H54 (cell line): ENCODE measurements around the gene SLC35E3.

Experiments
- DNase-seq: peaks from one replicate; pipeline ENCODE4 v3.0.0; 2011; ENCODE audit warnings: low spot score, mixed read lengths; ENCODE audit not compliant: insufficient read length
- FAIRE-seq: peaks from 3 replicates; lab custom pipeline; 2011; peaks lifted over from hg19 to GRCh38; lab: Jason Lieb, UNC
- POLR2A ChIP-seq: IDR thresholded peaks from 2 replicates; pipeline ENCODE4 v1.6.1; 2011; ENCODE audit warnings: low read depth, mild to moderate bottlenecking, low read length

Gene SLC35E3

DNA sequence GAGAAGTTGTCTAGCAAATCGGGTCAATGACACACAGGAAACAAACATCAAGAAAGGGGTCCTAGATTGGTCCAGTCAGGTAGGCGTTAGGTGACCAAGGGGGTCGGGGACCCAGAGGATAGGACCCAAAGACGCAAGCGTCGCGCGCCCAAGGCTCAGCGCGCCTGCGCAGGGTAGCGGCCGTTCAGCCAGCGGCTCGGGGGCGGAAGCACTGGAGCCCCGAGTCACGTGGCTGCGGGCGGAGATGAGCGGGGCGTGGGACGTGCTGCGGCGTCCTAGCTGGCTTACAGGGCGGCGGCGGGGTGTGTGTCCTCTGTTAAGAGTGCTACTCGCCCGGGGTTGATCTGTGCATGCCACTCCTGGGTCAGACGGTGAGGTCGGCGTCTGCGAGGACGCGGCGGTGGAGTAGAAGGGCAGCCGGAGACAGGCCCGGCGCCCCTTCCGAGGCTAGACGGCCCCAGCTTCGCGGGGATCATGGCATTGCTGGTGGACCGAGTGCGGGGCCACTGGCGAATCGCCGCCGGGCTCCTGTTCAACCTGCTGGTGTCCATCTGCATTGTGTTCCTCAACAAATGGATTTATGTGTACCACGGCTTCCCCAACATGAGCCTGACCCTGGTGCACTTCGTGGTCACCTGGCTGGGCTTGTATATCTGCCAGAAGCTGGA lies at the start of gene SLC35E3:
Gene SLC35E3, plus strand, starts transcription at position 273 of the 668 bp plus-strand sequence. Its CDS starts 202 bp downstream, at position 475.
- FAIRE-seq (peak; percentile 62), DNase-seq (peak; percentile 93)
- TF ChIP-seq POLR2A = peak; percentile 79

DNA sequence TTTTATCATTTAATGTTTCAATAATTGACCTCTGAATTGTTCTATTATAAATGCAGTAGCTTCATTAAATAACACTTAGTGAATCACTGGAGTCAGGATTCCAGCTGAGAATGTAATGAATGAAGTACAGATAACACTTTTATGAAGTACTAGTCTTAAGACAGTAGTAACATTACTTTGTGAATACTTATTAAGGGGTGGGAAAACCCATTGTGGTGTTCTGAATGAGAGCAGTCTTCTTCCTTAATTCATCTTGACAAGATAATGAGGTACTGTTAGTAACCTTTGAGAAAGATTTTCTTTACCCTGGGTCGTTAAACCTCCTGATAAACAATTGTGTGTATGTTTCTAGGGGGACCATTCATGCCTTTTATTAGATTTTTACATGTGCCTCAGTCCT lies 46.5 kb upstream of the SLC35E3 start:
- DNase-seq (no peak), FAIRE-seq (no peak)
- no peak for TF ChIP-seq POLR2A

DNA sequence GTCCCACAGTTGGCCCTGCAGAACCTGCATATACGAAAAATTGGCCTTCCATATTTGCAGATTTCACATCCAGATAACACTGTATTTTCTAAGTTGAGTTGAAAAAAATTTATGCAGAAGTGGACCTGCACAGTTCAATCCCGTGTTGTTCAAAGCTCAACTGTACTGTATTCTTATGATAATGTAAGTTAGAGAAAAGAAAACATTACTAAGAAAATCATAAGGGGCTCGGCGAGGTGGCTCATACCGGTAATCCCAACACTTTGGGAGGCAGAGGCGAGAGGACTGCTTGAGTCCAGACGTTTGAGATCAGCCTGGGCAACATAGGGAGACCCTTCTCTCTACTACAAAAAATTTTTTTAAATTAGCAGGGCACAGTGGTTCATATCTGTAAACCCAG lies 18.2 kb upstream of the SLC35E3 start:
- DNase-seq = no peak
- no peak for TF ChIP-seq POLR2A
- FAIRE-seq = no peak

DNA sequence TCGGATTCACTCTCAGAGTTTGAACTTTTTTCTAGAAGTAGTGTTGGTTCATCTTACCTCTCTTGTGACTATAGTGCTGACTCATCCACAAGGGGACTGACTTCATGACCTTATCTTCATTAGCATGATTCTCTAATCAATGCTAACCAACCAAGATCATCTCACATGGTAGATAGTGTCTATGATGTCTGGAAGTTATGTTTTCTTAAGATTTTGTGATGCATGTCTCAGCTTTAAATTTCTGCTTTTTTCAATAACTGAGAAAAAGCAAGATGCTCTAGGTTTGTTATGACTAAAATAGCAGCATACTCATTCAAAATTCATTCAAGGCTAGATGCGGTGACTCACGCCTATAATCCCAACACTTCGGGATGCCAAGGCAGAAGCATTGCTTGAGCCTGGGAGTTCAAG lies 12.3 kb upstream of the SLC35E3 start:
- TF ChIP-seq POLR2A = no peak
- FAIRE-seq (peak; percentile 97), DNase-seq (no peak)

DNA sequence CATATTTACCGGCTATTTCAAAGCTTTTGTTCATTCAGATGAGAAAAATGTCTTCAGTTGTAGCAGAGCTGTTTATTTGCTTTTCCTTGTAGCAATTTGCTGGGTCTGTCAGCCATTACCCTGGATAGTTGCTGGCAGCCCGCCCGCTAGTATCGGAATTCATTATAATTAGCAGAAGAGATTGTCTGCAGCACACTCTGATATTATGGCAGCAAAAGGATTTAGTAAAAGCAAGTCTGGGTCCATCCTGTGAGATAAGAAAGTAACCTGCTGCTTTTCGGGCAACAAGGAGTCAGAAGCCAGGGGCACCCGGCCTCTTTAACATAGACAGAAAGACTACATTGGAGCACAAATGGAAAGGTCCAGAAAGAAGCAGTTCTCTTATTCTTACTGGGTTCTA lies 6.1 kb upstream of the SLC35E3 start:
- DNase-seq (no peak), FAIRE-seq (no peak)
- no peak for TF ChIP-seq POLR2A

DNA sequence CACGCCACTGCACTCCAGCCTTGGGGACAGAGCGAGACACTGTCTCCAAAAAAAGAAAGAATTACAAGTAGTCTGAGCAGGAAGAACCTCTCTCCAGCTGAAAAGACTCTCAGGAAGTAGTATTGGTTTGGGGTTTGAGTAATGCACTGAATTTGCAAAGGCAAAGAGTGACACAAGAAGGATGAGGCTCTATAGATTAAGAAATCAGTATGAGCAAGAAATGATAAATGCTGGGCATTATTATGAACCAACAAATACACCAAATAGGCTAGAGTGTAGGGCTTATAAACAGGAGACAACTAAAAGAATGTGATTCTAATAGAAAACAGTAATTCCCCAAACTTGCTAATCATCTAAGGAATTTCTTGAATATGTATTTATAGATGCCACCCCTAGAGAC lies 2.6 kb upstream of the SLC35E3 start:
- DNase-seq (no peak), FAIRE-seq (no peak)
- TF ChIP-seq POLR2A = no peak

DNA sequence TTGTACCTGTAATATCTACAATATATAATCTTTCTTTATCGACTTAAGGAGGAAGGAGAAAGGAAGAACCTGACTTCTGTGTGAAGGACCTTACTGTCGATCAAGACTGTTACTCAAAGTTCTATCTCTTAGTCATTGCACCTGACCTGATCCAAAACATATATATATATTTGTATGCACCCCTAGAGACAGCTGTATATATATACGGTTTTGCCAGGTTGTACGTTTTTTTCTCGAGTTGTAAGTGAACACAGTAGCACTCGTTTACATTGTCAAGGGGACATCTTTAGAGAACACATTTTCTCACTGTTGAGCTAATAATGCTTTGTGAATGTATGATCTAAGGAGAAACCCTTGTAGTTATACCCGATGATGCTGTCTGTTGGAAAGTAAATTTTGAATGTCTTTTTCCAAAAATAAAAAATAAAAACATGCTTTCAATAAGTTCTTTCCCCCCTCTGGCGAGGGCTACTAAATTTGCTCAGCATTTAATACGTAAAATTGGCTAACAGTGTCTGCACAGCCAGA lies 536 bp upstream of the SLC35E3 start:
- no peak for TF ChIP-seq POLR2A
- no peak for DNase-seq
- FAIRE-seq = no peak

DNA sequence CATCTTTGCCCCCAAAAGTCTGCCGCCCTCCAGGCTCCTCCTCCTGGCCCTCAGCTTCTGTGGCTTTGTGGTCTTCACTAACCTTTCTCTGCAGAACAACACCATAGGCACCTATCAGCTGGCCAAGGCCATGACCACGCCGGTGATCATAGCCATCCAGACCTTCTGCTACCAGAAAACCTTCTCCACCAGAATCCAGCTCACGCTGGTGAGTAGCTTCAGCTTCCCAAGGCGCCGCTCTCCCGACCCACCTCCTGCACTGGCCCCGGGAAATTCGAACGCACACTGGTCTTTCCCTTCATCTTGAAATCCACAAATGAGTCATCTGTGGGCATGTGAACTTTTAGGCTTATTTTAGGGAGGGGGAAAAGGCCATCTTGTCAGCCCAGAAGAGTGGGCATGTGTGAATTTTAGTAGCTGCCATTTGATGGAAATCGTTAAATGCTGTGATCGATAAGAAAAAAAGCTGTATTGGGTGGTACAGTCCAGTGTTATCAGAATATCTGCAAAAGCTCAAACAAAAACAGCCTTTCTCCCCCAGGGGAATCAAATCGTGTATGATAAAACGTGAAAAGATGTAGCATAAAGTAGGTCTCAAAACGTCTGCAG lies 700 bp downstream of the SLC35E3 start:
- FAIRE-seq (peak; percentile 36), DNase-seq (peak; percentile 53)
- no peak for TF ChIP-seq POLR2A

DNA sequence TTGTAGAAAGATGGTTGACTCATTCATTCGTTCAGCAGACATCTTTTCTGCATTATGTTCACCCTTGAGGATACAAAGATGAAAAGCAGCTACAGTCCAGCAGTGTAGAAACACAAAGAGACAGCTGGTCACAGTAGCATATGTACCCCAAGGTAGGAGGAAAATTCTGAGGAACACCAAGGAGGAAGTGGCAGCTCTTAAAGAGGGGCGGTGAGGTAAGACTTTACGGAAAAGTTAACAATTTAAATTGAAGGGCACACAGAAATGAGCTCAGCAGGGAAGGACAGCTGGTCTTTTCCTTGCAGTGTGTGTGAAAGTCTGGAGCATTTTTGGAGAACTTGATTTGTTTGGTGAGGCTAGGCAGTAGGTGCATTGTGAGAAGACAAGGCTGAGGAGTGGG lies 3.5 kb downstream of the SLC35E3 start:
- no peak for FAIRE-seq
- DNase-seq = no peak
- TF ChIP-seq POLR2A = no peak

DNA sequence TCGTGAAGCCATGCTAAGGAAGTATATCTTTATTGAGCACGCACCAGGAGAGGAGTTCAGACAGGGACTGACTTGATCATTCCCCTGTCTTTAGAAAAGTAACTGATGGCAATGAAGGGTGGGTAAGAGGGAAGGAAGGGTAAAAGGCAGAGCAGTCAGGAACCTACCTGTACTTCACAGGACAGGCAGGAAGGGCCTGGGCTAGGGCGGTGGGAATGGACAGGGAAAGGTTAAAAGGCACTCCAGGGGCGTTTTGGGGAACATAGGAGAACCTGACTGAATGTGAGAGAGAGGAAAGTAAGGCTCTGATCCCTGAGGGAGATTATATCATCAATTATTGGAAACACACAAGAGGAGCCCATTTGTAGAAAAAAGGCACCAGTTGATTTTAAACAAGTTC lies 3.9 kb downstream of the SLC35E3 start:
- no peak for DNase-seq
- TF ChIP-seq POLR2A = no peak
- FAIRE-seq = no peak

DNA sequence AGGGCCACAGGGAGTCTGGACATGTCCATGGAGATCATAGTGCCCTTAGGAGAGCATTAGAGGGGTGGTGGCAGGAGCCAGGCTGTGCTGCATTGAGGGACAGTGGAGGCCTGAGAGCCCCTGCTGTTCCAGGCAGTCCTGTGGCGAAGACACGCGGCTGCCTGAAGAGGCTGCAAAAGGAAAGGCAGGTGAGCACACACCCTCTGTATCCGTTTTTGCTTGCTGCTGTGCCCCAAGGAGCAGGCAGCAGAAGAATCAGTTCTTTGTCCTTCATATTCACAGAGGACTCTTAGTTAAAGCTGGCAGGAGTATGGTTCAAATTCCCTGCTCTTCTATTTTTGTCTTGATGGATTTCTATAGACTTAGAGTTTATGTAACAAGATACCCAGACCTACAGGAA lies 4.5 kb downstream of the SLC35E3 start:
- DNase-seq (no peak), FAIRE-seq (no peak)
- no peak for TF ChIP-seq POLR2A

DNA sequence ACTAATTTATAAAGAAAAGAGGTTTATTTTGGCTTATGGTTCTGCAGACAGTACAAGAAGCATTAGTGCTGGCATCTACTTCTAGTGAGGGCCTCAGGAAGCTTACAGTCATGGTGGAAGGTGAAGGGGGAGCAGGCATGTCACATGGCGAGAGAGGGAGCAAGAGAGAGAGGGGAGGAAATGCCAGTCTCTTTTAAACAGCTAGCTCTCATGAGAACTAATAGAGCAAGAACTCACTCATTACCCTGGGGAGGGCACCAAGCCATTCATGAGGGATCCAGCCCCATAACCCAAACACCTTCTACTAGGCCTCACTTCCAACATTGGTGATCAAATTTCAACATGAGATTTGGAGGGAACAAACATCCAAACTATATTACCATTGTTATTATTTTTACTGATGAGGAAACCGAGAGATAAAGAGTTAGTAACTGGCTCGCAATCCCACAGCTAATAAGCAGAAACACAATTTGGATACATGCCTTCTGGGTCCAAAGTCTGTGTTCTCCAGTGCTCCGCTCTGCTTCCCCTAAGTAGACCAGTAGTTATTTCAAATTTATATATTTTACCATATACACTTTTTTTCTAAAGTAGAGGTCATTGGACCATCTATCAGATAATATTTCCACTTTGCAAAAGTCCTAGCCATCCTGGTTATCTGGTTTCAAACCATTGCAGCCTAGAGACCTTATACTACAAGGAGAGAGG lies 9.7 kb downstream of the SLC35E3 start:
- no peak for DNase-seq
- FAIRE-seq = no peak
- no peak for TF ChIP-seq POLR2A

DNA sequence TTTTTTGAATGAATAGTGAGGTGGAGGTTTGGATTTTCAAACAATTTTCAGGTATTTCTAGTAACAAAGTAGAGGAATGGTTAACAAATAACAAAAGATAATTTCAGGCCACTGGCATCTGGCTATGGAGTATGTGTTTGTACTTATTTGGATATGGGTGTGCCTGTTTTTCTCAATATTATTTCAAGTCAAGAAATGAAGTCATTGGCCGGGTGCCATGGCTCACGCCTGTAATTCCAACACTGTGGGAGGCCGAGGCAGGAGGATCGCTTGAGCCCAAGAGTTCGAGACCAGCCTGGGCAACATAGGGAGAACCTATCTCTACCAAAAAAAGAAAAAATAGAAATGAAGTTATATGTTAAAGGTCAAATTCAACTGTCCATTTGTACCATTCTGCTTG lies 13.9 kb downstream of the SLC35E3 start:
- DNase-seq = no peak
- TF ChIP-seq POLR2A = no peak
- FAIRE-seq = no peak

DNA sequence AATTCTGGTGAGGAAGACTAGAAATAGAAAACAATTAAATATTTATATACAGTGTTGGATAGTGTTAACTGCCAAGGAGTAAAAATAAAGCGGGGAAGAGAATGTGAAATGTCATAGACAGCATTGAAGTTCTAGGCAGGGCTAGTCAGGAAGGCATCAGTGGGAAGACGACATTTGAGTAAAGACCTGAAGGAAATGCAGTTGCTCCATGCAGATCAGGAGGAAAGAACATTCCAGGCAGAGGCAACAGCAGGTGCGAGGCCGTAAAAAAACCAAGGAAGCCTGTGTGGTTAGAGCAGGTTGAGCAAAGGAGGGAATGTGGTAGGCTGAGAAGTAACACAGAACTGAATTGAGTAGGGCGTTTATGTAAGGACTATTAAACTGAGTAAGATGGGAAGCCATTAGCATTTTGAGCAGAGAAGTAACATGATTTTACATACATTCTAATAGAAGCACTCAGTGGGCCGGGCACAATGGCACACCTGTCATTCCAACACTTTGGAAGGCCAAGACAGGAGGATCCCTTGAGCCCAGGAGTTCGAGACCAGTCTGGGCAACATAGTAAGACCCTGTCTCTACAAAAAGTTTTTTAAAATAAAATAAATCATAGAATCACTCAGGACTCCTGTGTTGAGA lies 14.9 kb downstream of the SLC35E3 start:
- no peak for TF ChIP-seq POLR2A
- FAIRE-seq (no peak), DNase-seq (no peak)
